Measurements from ENCODE around the gene PRRG1.
"Not testable (repeated sequence)": the region's sequence is repeated elsewhere in the genome, so short reads cannot be mapped to it uniquely, and the experiment has no call there.

- not testable (repeated sequence) for TF ChIP-seq CTCF (IDR thresholded peaks at IDR 0.05); REST (IDR thresholded peaks at IDR 0.05; ENCODE audit: insufficient read depth in 1 of 2, low read depth in 2 of 2, low read length in 1 of 2); POLR2AphosphoS5 (IDR thresholded peaks at IDR 0.05; ENCODE audit: low read depth, low read length); SIN3A (IDR thresholded peaks at IDR 0.05; ENCODE audit: borderline replicate concordance, insufficient read depth, low read depth, low read length)
Observed at GRCh38 chrX:37460285-37460684, 111.1 kb downstream of the PRRG1 start.
